Endothelial cell of umbilical vein (primary cell): ENCODE data around the gene SRRM5. TPM values are rescaled to one million over a fixed set of nuclear protein-coding genes. Genes with fewer than 3 reads are reported as not detected.

Experiments
- BruUV-seq: library from RNA; stranded (reverse); fragments of 400-500 nt; replicated peaks from 2 replicates; lab custom pipeline; 2021; lab: Mats Ljungman, UMichigan
- CTCF ChIA-PET: fragments of 300-600, 350-600 bp; sonication (Branson Sonifier 250); formaldehyde crosslinking; loops from one replicate; lab custom pipeline; 2021; ENCODE audit warnings: antibody characterized with exemption, inconsistent platforms; lab: Charles Lee
- POLR2A ChIA-PET: fragments of 300-600, 350-600 bp; sonication (Branson Sonifier 250); formaldehyde crosslinking; loops from one replicate; lab custom pipeline; 2021; ENCODE audit warnings: antibody characterized with exemption, inconsistent platforms; lab: Charles Lee
- DNase-seq: peaks from one replicate; pipeline ENCODE4 v3.0.0-alpha.2; 2011; ENCODE audit warnings: low read depth, low spot score
- FAIRE-seq: peaks from 2 replicates; lab custom pipeline; 2011; peaks lifted over from hg19 to GRCh38; lab: Jason Lieb, UNC
- H2AFZ ChIP-seq: 2 replicates; pipeline ENCODE4 v1.6.0; 2012; ENCODE audit warnings: low read depth, low read length, control low read depth, inconsistent platforms
- H3K27ac ChIP-seq: 2 replicates; pipeline ENCODE4 v1.5.1; 2011; ENCODE audit warnings: low read depth, mild to moderate bottlenecking, control low read depth, low read length, moderate library complexity; ENCODE audit not compliant: insufficient read depth
- H3K27me3 ChIP-seq, 2 experiments: 2 replicates each; pipeline versions ENCODE4 v1.6.0 to v1.6.1; 2011; ENCODE audit warnings: low read length in 2 of 2, mixed read lengths in 1 of 2; ENCODE audit not compliant: control insufficient read depth in 2 of 2, insufficient read depth in 2 of 2
- H3K36me3 ChIP-seq, 2 experiments: 2 replicates in 1 of 2; 3 replicates in 1 of 2; pipeline ENCODE4 v1.5.1; 2011; ENCODE audit warnings: low read length in 2 of 2, mild to moderate bottlenecking in 1 of 2, moderate library complexity in 1 of 2; ENCODE audit not compliant: control insufficient read depth in 2 of 2, insufficient read depth in 2 of 2; ENCODE audit errors: extremely low read depth in 1 of 2
- H3K4me1 ChIP-seq: 3 replicates; pipeline ENCODE4 v1.5.1; 2011; ENCODE audit warnings: mild to moderate bottlenecking, low read length; ENCODE audit not compliant: control insufficient read depth, insufficient read depth; ENCODE audit errors: extremely low read depth
- H3K4me2 ChIP-seq: 2 replicates; pipeline ENCODE4 v1.6.1; 2011; ENCODE audit warnings: low read length, control low read depth, mixed read lengths; ENCODE audit not compliant: insufficient read depth
- H3K4me3 ChIP-seq, 3 experiments: fragments of 200-600 bp in 1 of 3; sonication (generic), shearing (Covaris generic) in 1 of 3; replicated peaks in 1 of 3; 2 replicates each; pipeline ENCODE4 v1.5.1; 2011 to 2016; ENCODE audit warnings: control low read depth in 3 of 3, low read length in 3 of 3, mild to moderate bottlenecking in 2 of 3, inconsistent platforms in 1 of 3, low read depth in 1 of 3, moderate library complexity in 1 of 3; ENCODE audit not compliant: insufficient read depth in 1 of 3
- H3K79me2 ChIP-seq: 2 replicates; pipeline ENCODE4 v1.6.0; 2012; ENCODE audit warnings: low read length, inconsistent platforms; ENCODE audit not compliant: control insufficient read depth, insufficient read depth
- H3K9ac ChIP-seq: replicated peaks from 2 replicates; pipeline ENCODE3; 2011; ENCODE audit warnings: low read length, control low read depth; ENCODE audit not compliant: insufficient read depth; ENCODE audit errors: extremely low read depth
- H3K9me1 ChIP-seq: replicated peaks from 3 replicates; pipeline ENCODE4 v1.6.0; 2011; ENCODE audit warnings: mild to moderate bottlenecking, low read length; ENCODE audit not compliant: control insufficient read depth, insufficient read depth; ENCODE audit errors: extremely low read depth
- H3K9me3 ChIP-seq: replicated peaks from 2 replicates; pipeline ENCODE4 v1.5.1; 2012; ENCODE audit warnings: low read length, inconsistent platforms; ENCODE audit not compliant: control insufficient read depth, insufficient read depth
- H4K20me1 ChIP-seq: replicated peaks from 2 replicates; pipeline ENCODE3; 2011; ENCODE audit warnings: mild to moderate bottlenecking, low read length; ENCODE audit not compliant: control insufficient read depth, insufficient read depth; ENCODE audit errors: extremely low read depth
- EZH2 ChIP-seq: IDR thresholded peaks from 2 replicates; pipeline ENCODE4 v1.6.1; 2012; ENCODE audit warnings: borderline replicate concordance, low read depth, mild to moderate bottlenecking, moderate library complexity, low read length, inconsistent platforms; ENCODE audit not compliant: severe bottlenecking
- FOS ChIP-seq: IDR thresholded peaks from 2 replicates; pipeline ENCODE4 v1.6.1; 2011; ENCODE audit warnings: mild to moderate bottlenecking, low read length, moderate library complexity, borderline replicate concordance; ENCODE audit not compliant: insufficient read depth
- GATA2 ChIP-seq: IDR thresholded peaks from 2 replicates; pipeline ENCODE4 v1.7.0; 2011; ENCODE audit warnings: low read depth, mild to moderate bottlenecking, moderate library complexity, mixed read lengths, low read length; ENCODE audit not compliant: insufficient read length, insufficient read depth
- JUN ChIP-seq: IDR thresholded peaks from 2 replicates; pipeline ENCODE4 v1.6.1; 2011; ENCODE audit warnings: borderline replicate concordance, low read depth; ENCODE audit not compliant: insufficient read length, insufficient read depth
- MYC ChIP-seq: IDR thresholded peaks from one replicate; pipeline ENCODE4 v1.6.1; 2011; ENCODE audit warnings: mild to moderate bottlenecking, low read depth, low read length
- POLR2A ChIP-seq: IDR thresholded peaks from 2 replicates; pipeline ENCODE4 v1.6.1; 2012; ENCODE audit warnings: low read depth, mild to moderate bottlenecking, control low read depth, low read length
- POLR2AphosphoS5 ChIP-seq: IDR thresholded peaks from 2 replicates; pipeline ENCODE4 v1.6.1; 2012; ENCODE audit warnings: low read depth, mild to moderate bottlenecking, control low read depth, low read length, moderate library complexity; ENCODE audit not compliant: insufficient read depth
- dilution Hi-C: fragments of 300-500 bp; cut with MboI; formaldehyde crosslinking; loops from one replicate; pipeline ENCODE4 v1.15.0; 2019; ENCODE audit warnings: low sequenced_read_pairs; ENCODE audit not compliant: extremely low pct_ligation_motif_present
- intact Hi-C: fragments of 100-400 bp; cut with micrococcal nuclease; formaldehyde crosslinking; loops from one replicate; pipeline ENCODE4 v1.10.0; 2022
- polyA plus RNA-seq, 4 experiments: library from polyadenylated mRNA; depleted of rRNA in 3 of 4; stranded (reverse) in 3 of 4; unstranded in 1 of 4; fragments of >200 nt; gene quantifications; 2 replicates each; pipeline versions ENCODE4 v1.2.1 to v1.2.3, GENCODE V29; 2011 to 2012; ENCODE audit warnings: missing spikeins in 1 of 4
- total RNA-seq: library from RNA; stranded (reverse); gene quantifications from 2 replicates; pipeline ENCODE4 v1.2.3, GENCODE V29; 2021
- TF ChIP-seq, protein P1 (sequence below), 2 donors: IDR thresholded peaks; 1 replicate in 1 of 2; 2 replicates in 1 of 2; pipeline ENCODE4 v1.5.1; 2011; ENCODE audit warnings: low read length in 2 of 2, mild to moderate bottlenecking in 2 of 2, moderate library complexity in 2 of 2, control low read depth in 1 of 2, inconsistent platforms in 1 of 2, low read depth in 1 of 2; ENCODE audit not compliant: insufficient read depth in 1 of 2; ENCODE audit errors: extremely low read depth in 1 of 2
- TF ChIP-seq, protein P2 (sequence below): IDR thresholded peaks from 2 replicates; pipeline ENCODE4 v1.6.1; 2011; ENCODE audit not compliant: insufficient read depth, insufficient read length

SRRM5 gene
- total and polyA plus RNA-seq, 2 donors (not counting 3 experiments of a cell fraction or from before 2014, with no cell fraction given), result 0.17 to 0.27 TPM

- TF ChIP-seq, protein P1, sequence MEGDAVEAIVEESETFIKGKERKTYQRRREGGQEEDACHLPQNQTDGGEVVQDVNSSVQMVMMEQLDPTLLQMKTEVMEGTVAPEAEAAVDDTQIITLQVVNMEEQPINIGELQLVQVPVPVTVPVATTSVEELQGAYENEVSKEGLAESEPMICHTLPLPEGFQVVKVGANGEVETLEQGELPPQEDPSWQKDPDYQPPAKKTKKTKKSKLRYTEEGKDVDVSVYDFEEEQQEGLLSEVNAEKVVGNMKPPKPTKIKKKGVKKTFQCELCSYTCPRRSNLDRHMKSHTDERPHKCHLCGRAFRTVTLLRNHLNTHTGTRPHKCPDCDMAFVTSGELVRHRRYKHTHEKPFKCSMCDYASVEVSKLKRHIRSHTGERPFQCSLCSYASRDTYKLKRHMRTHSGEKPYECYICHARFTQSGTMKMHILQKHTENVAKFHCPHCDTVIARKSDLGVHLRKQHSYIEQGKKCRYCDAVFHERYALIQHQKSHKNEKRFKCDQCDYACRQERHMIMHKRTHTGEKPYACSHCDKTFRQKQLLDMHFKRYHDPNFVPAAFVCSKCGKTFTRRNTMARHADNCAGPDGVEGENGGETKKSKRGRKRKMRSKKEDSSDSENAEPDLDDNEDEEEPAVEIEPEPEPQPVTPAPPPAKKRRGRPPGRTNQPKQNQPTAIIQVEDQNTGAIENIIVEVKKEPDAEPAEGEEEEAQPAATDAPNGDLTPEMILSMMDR (IDR thresholded peaks at IDR 0.05; ENCODE audit: extremely low read depth in 1 of 2, insufficient read depth in 1 of 2, low read depth in 1 of 2, low read length in 2 of 2), result no peak
- TF ChIP-seq POLR2AphosphoS5, result no peak
- no peak for TF ChIP-seq POLR2A
- dilution Hi-C loops, result no loop called here
- Histone ChIP-seq H3K36me3 (no peaks in the 10 kb centered on the region), H3K9me1 (no peaks in the 10 kb centered on the region), H3K9me3 (no peaks in the 10 kb centered on the region), H3K9ac (peak overlapping the region; percentile 95), H2AFZ (peak overlapping the region; percentile 89), H3K4me2 (peak overlapping the region; percentile 87), H3K27ac (peak overlapping the region; percentile 88), H3K79me2 (peaks cover 21% of the 10 kb centered on the region), H3K4me3 (peak overlapping the region in 2 of 3 experiments; percentile 47 to 75), H4K20me1 (no peaks in the 10 kb centered on the region), H3K27me3 (no peaks in the 10 kb centered on the region), H3K4me1 (peaks cover 12% of the 10 kb centered on the region)
- BruUV-seq, result TSS peak; percentile 57
- no peak for DNase-seq
- intact Hi-C loops, result no loop called here
- ChIA-PET POLR2A (no interaction called here), CTCF (no interaction called here)
- FAIRE-seq, result no peak
Measured at GRCh38 chr19:43620061-43621001, 8.4 kb downstream of the SRRM5 start.

DNA sequence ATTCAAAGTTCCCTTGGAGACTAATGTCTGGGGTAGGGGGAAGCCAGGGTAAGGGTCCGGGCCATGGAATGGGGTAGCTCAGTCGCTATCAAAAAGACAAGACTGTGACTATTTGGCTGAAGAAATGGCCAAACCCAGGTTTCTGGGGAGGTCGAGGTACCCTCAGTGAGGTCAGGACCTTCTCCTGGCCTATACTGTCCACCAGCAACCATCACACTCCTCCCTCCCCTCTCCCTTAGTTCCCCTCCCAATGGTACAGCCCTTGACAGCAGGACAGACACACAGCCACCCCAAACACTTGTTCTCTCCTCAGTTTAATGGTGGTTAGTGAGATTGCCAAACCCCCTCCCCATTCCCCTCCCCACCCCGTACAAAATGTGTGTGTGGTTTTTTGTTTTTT is 10.2 kb downstream of the SRRM5 start:
- Histone ChIP-seq H3K4me1 (peaks cover 12% of the 10 kb centered on the region), H3K36me3 (no peaks in the 10 kb centered on the region), H3K4me3 (no peak overlapping the region), H3K27ac (no peak overlapping the region), H3K79me2 (peaks cover 13% of the 10 kb centered on the region), H3K4me2 (no peak overlapping the region), H2AFZ (no peak overlapping the region), H3K9ac (no peak overlapping the region), H3K9me1 (no peaks in the 10 kb centered on the region), H3K27me3 (no peaks in the 10 kb centered on the region), H4K20me1 (no peaks in the 10 kb centered on the region), H3K9me3 (no peaks in the 10 kb centered on the region)
- TF ChIP-seq, protein P2, sequence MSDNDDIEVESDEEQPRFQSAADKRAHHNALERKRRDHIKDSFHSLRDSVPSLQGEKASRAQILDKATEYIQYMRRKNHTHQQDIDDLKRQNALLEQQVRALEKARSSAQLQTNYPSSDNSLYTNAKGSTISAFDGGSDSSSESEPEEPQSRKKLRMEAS, result no peak
- TF ChIP-seq POLR2AphosphoS5 (no peak), GATA2 (no peak), POLR2A (no peak), MYC (no peak), JUN (no peak), FOS (no peak), EZH2 (no peak)
- TF ChIP-seq, protein P1 (IDR thresholded peaks at IDR 0.05; ENCODE audit: extremely low read depth in 1 of 2, insufficient read depth in 1 of 2, low read depth in 1 of 2, low read length in 2 of 2), result no peak
- intact Hi-C loops (no loop called here), dilution Hi-C loops (no loop called here)
- DNase-seq (no peak), FAIRE-seq (no peak)
- CTCF ChIA-PET, result no interaction called here
- POLR2A ChIA-PET, result no interaction called here
- BruUV-seq, result no TSS peak
